Left hindlimb (tissue), 1 donor: ENCODE results near the gene DTWD1.
"Not testable (repeated sequence)": the region's sequence is repeated elsewhere in the genome, so short reads cannot be mapped to it uniquely, and the experiment has no call there.

Experiments
- DNase-seq: peaks from one replicate; pipeline ENCODE4 v3.0.0-alpha.2; 2018

DTWD1 gene

GRCh38 chr15:49646891-49647290 lies 26.0 kb downstream of the DTWD1 start:
- DNase-seq: no peak

GRCh38 chr15:49649987-49650386 lies 29.1 kb downstream of the DTWD1 start:
- DNase-seq: no peak

GRCh38 chr15:49650676-49651075 lies 29.8 kb downstream of the DTWD1 start:
- no peak for DNase-seq

GRCh38 chr15:49652922-49653321 lies 32.1 kb downstream of the DTWD1 start:
- no peak for DNase-seq

- DNase-seq: no peak
Observed at GRCh38 chr15:49656734-49657133, 35.9 kb downstream of the DTWD1 start.

- no peak for DNase-seq
Observed at GRCh38 chr15:49664716-49665115, 43.9 kb downstream of the DTWD1 start.

GRCh38 chr15:49666486-49666885 lies 45.6 kb downstream of the DTWD1 start:
- not testable (repeated sequence) for DNase-seq

GRCh38 chr15:49669288-49669687 lies 48.4 kb downstream of the DTWD1 start:
- DNase-seq: no peak

GRCh38 chr15:49673861-49674260 lies 53.0 kb downstream of the DTWD1 start:
- no peak for DNase-seq

- no peak for DNase-seq
Observed at GRCh38 chr15:49674370-49674769, 53.5 kb downstream of the DTWD1 start.

GRCh38 chr15:49675041-49675440 lies 54.2 kb downstream of the DTWD1 start:
- no peak for DNase-seq

- no peak for DNase-seq
Observed at GRCh38 chr15:49678655-49679054, 57.8 kb downstream of the DTWD1 start.

GRCh38 chr15:49686599-49686998 lies 65.8 kb downstream of the DTWD1 start:
- DNase-seq: no peak

- DNase-seq: no peak
Observed at GRCh38 chr15:49688135-49688790, 67.4 kb downstream of the DTWD1 start.

GRCh38 chr15:49692514-49693090 lies 71.8 kb downstream of the DTWD1 start:
- DNase-seq: no peak

GRCh38 chr15:49693498-49693897 lies 72.7 kb downstream of the DTWD1 start:
- no peak for DNase-seq

- DNase-seq: no peak
Observed at GRCh38 chr15:49696433-49696832, 75.6 kb downstream of the DTWD1 start.

- DNase-seq: no peak
Observed at GRCh38 chr15:49697121-49697520, 76.3 kb downstream of the DTWD1 start.

GRCh38 chr15:49702982-49703381 lies 82.1 kb downstream of the DTWD1 start:
- DNase-seq: not testable (repeated sequence)
